Trophoblast cell (in vitro differentiated cells and primary cell): ENCODE data around the gene OGFOD2.

Experiments used
- DNase-seq, 2 donors: peaks; one replicate each; pipeline ENCODE4 v3.0.0-alpha.2; 2016
- H2AFZ ChIP-seq: 2 replicates; pipeline ENCODE4 v1.6.1; 2013; ENCODE audit warnings: low read length, moderate library complexity, mild to moderate bottlenecking; ENCODE audit not compliant: insufficient read depth, poor library complexity
- H2AK5ac ChIP-seq: 2 replicates; pipeline ENCODE4 v1.6.1; 2013; ENCODE audit warnings: mild to moderate bottlenecking, low read length
- H2BK120ac ChIP-seq: 2 replicates; pipeline ENCODE4 v1.6.1; 2013; ENCODE audit warnings: low read length, mild to moderate bottlenecking, moderate library complexity; ENCODE audit not compliant: insufficient read depth, poor library complexity
- H2BK12ac ChIP-seq: 2 replicates; pipeline ENCODE4 v1.6.1; 2013; ENCODE audit warnings: mild to moderate bottlenecking, low read length, moderate library complexity
- H2BK5ac ChIP-seq: 2 replicates; pipeline ENCODE4 v1.6.1; 2013; ENCODE audit warnings: low read length, low read depth, moderate library complexity, mild to moderate bottlenecking; ENCODE audit not compliant: poor library complexity
- H3K14ac ChIP-seq: 2 replicates; pipeline ENCODE4 v1.6.1; 2013; ENCODE audit warnings: mild to moderate bottlenecking, low read length
- H3K18ac ChIP-seq: 2 replicates; pipeline ENCODE4 v1.6.1; 2013; ENCODE audit warnings: mild to moderate bottlenecking, low read length
- H3K23ac ChIP-seq: 2 replicates; pipeline ENCODE4 v1.6.1; 2013; ENCODE audit warnings: low read length
- H3K27ac ChIP-seq: 2 replicates; pipeline ENCODE4 v1.5.1; 2013; ENCODE audit warnings: low read depth, mild to moderate bottlenecking, inconsistent platforms, low read length, moderate library complexity
- H3K27me3 ChIP-seq: 2 replicates; pipeline ENCODE4 v1.6.1; 2013; ENCODE audit warnings: inconsistent platforms, mild to moderate bottlenecking, low read length, moderate library complexity; ENCODE audit not compliant: insufficient read depth
- H3K36me3 ChIP-seq, 2 experiments: 1 replicate in 1 of 2; 2 replicates in 1 of 2; pipeline ENCODE4 v1.6.1; 2013; ENCODE audit warnings: low read length in 2 of 2, mild to moderate bottlenecking in 2 of 2, moderate library complexity in 1 of 2; ENCODE audit not compliant: insufficient read depth in 2 of 2, control insufficient read depth in 1 of 2
- H3K4ac ChIP-seq: 2 replicates; pipeline ENCODE4 v1.6.1; 2013; ENCODE audit warnings: low read depth, mild to moderate bottlenecking, low read length, moderate library complexity
- H3K4me1 ChIP-seq, 2 experiments: 1 replicate in 1 of 2; 2 replicates in 1 of 2; pipeline ENCODE4 v1.6.1; 2013; ENCODE audit warnings: low read length in 2 of 2, mild to moderate bottlenecking in 2 of 2, moderate library complexity in 1 of 2; ENCODE audit not compliant: insufficient read depth in 2 of 2, control insufficient read depth in 1 of 2
- H3K4me2 ChIP-seq: 2 replicates; pipeline ENCODE4 v1.6.1; 2013; ENCODE audit warnings: inconsistent platforms, mild to moderate bottlenecking, low read length, moderate library complexity
- H3K4me3 ChIP-seq: 2 replicates; pipeline ENCODE4 v1.5.1; 2013; ENCODE audit warnings: mild to moderate bottlenecking, low read depth, low read length, inconsistent platforms
- H3K79me1 ChIP-seq: one replicate; pipeline ENCODE4 v1.6.1; 2013; ENCODE audit warnings: low read length
- H3K79me2 ChIP-seq: 2 replicates; pipeline ENCODE4 v1.6.1; 2013; ENCODE audit warnings: low read length, mild to moderate bottlenecking; ENCODE audit not compliant: control insufficient read depth, insufficient read depth, poor library complexity
- H3K9ac ChIP-seq: 2 replicates; pipeline ENCODE4 v1.6.1; 2013; ENCODE audit warnings: mild to moderate bottlenecking, low read length
- H3K9me3 ChIP-seq: 2 replicates; pipeline ENCODE4 v1.6.1; 2013; ENCODE audit warnings: low read depth, mild to moderate bottlenecking, control low read depth, inconsistent platforms, low read length; ENCODE audit not compliant: insufficient read depth
- H4K12ac ChIP-seq: 2 replicates; pipeline ENCODE4 v1.6.1; 2013; ENCODE audit warnings: low read depth, mild to moderate bottlenecking, low read length, moderate library complexity
- H4K8ac ChIP-seq: 2 replicates; pipeline ENCODE4 v1.6.1; 2013; ENCODE audit warnings: low read depth, mild to moderate bottlenecking, low read length, moderate library complexity
- H4K91ac ChIP-seq: one replicate; pipeline ENCODE4 v1.6.1; 2013; ENCODE audit warnings: low read depth, mild to moderate bottlenecking, low read length, moderate library complexity
- WGBS: extraction: QIAGEN DNeasy Blood & Tissue Kit; methylation state at CpG from one replicate; pipeline ENCODE4 v1.1.7; 2013; ENCODE audit warnings: missing lambda C conversion rate; ENCODE audit not compliant: insufficient read length, insufficient coverage; ENCODE audit errors: extremely low coverage; 5-methylcytosine and 5-hydroxymethylcytosine counted together

OGFOD2 gene

GRCh38 chr12:123004287-123004686 lies 29.2 kb downstream of the OGFOD2 start:
- no peak overlapping the region for H2BK5ac ChIP-seq
- H3K4me1 ChIP-seq: no peaks in the 10 kb centered on the region
- no peak overlapping the region for H2AFZ ChIP-seq
- no peaks in the 10 kb centered on the region for H3K9me3 ChIP-seq
- H3K18ac ChIP-seq: no peak overlapping the region
- no peaks in the 10 kb centered on the region for H3K79me1 ChIP-seq
- H3K23ac ChIP-seq: no peak overlapping the region
- H2BK120ac ChIP-seq: no peak overlapping the region
- H4K12ac ChIP-seq: no peak overlapping the region
- H4K91ac ChIP-seq: no peak overlapping the region
- no peaks in the 10 kb centered on the region for H3K79me2 ChIP-seq
- no CpG with 5 or more reads among the region's 14 CpGs for WGBS
- no peak overlapping the region for H3K4ac ChIP-seq
- peaks cover 0 to 4% of the 10 kb centered on the region in 2 experiments for H3K36me3 ChIP-seq
- H2AK5ac ChIP-seq: no peak overlapping the region
- no peak overlapping the region for H3K14ac ChIP-seq
- no peak overlapping the region for H3K4me2 ChIP-seq
- no peaks in the 10 kb centered on the region for H3K27me3 ChIP-seq
- H3K27ac ChIP-seq: no peak overlapping the region
- H2BK12ac ChIP-seq: no peak overlapping the region
- H3K4me3 ChIP-seq: no peak overlapping the region
- no peak overlapping the region for H4K8ac ChIP-seq
- H3K9ac ChIP-seq: no peak overlapping the region
- DNase-seq: no peak

GRCh38 chr12:123005081-123005626 lies 30.1 kb downstream of the OGFOD2 start:
- no peak overlapping the region for H4K91ac ChIP-seq
- no peak overlapping the region for H3K18ac ChIP-seq
- H4K8ac ChIP-seq: no peak overlapping the region
- H3K27ac ChIP-seq: no peak overlapping the region
- no peaks in the 10 kb centered on the region for H3K79me2 ChIP-seq
- no peak overlapping the region for H4K12ac ChIP-seq
- no CpG with 5 or more reads among the region's 22 CpGs for WGBS
- no peak overlapping the region for H2AFZ ChIP-seq
- H3K23ac ChIP-seq: no peak overlapping the region
- no peak overlapping the region for H2AK5ac ChIP-seq
- H3K14ac ChIP-seq: no peak overlapping the region
- no peak overlapping the region for H3K4me2 ChIP-seq
- no peak overlapping the region for H2BK12ac ChIP-seq
- H3K27me3 ChIP-seq: no peaks in the 10 kb centered on the region
- no peak overlapping the region for H3K4ac ChIP-seq
- no peak overlapping the region for H3K9ac ChIP-seq
- no peaks in the 10 kb centered on the region for H3K4me1 ChIP-seq
- H3K79me1 ChIP-seq: no peaks in the 10 kb centered on the region
- H3K36me3 ChIP-seq: peaks cover 0 to 4% of the 10 kb centered on the region in 2 experiments
- no peak overlapping the region for H2BK5ac ChIP-seq
- no peak overlapping the region for H2BK120ac ChIP-seq
- DNase-seq: no peak
- no peak overlapping the region for H3K4me3 ChIP-seq
- no peaks in the 10 kb centered on the region for H3K9me3 ChIP-seq

- no peaks in the 10 kb centered on the region for H3K79me1 ChIP-seq
- no CpG with 5 or more reads among the region's 12 CpGs for WGBS
- H3K4me2 ChIP-seq: no peak overlapping the region
Measured at GRCh38 chr12:123006977-123007376, 31.9 kb downstream of the OGFOD2 start.

GRCh38 chr12:123010110-123010509 lies 35.1 kb downstream of the OGFOD2 start:
- no peak overlapping the region for H2BK120ac ChIP-seq
- no CpG with 5 or more reads among the region's 1 CpG for WGBS
- no peak for DNase-seq
- H4K91ac ChIP-seq: no peak overlapping the region
- H2AK5ac ChIP-seq: no peak overlapping the region
- no peak overlapping the region for H3K4me2 ChIP-seq
- H2BK12ac ChIP-seq: no peak overlapping the region
- H3K4me1 ChIP-seq: peaks cover 10 to 11% of the 10 kb centered on the region in 2 experiments
- H3K4ac ChIP-seq: no peak overlapping the region
- H3K4me3 ChIP-seq: no peak overlapping the region
- no peak overlapping the region for H3K23ac ChIP-seq
- no peaks in the 10 kb centered on the region for H3K79me2 ChIP-seq
- H3K18ac ChIP-seq: no peak overlapping the region
- no peak overlapping the region for H3K14ac ChIP-seq
- H3K27ac ChIP-seq: no peak overlapping the region
- no peaks in the 10 kb centered on the region for H3K79me1 ChIP-seq
- no peaks in the 10 kb centered on the region for H3K27me3 ChIP-seq
- H3K36me3 ChIP-seq: no peaks in the 10 kb centered on the region
- H3K9me3 ChIP-seq: no peaks in the 10 kb centered on the region
- no peak overlapping the region for H2AFZ ChIP-seq
- H4K12ac ChIP-seq: no peak overlapping the region
- H3K9ac ChIP-seq: no peak overlapping the region
- no peak overlapping the region for H4K8ac ChIP-seq
- H2BK5ac ChIP-seq: no peak overlapping the region

More at GRCh38 chr12:123006977-123007376, 31.9 kb downstream of the OGFOD2 start:
- Histone ChIP-seq H3K18ac (no peak overlapping the region), H3K9me3 (no peaks in the 10 kb centered on the region), H4K8ac (no peak overlapping the region), H3K4me1 (peaks cover 10 to 11% of the 10 kb centered on the region in 2 experiments), H3K4me3 (no peak overlapping the region), H3K9ac (no peak overlapping the region), H3K79me2 (no peaks in the 10 kb centered on the region), H3K27me3 (no peaks in the 10 kb centered on the region), H4K12ac (no peak overlapping the region), H3K27ac (no peak overlapping the region), H3K23ac (no peak overlapping the region), H2BK5ac (no peak overlapping the region), H4K91ac (no peak overlapping the region), H2AFZ (no peak overlapping the region), H3K4ac (no peak overlapping the region), H2BK120ac (no peak overlapping the region), H2BK12ac (no peak overlapping the region), H3K36me3 (no peaks in the 10 kb centered on the region), H3K14ac (no peak overlapping the region), H2AK5ac (no peak overlapping the region)
- DNase-seq: no peak
